ENCODE measurements around the gene CYP26A1.

- TF ChIP-seq CTCF (IDR thresholded peaks at IDR 0.05) (no peak), POLR2A (IDR thresholded peaks at IDR 0.05) (no peak)
These were observed 3.2 kb downstream of the CYP26A1 start for GRCh38 chr10:93076871-93077270.

Measured in thyroid gland (tissue), 4 donors.